Stomach (tissue), 9 donors: ENCODE data around the gene FKBP7. TPM values are rescaled to one million over a fixed set of nuclear protein-coding genes. Genes with fewer than 3 reads are reported as not detected.

Source experiments
- DNase-seq, 2 donors: peaks; one replicate each; pipeline versions ENCODE4 v3.0.0 to v3.0.0-alpha.2; 2013 to 2019
- H3K27ac ChIP-seq, 5 donors: fragments of 200-600 bp in 4 of 5; sonication (generic) in 4 of 5; one replicate each; pipeline ENCODE4 v1.5.1; 2013 to 2019; ENCODE audit warnings: mild to moderate bottlenecking in 1 of 5, moderate library complexity in 1 of 5
- H3K27me3 ChIP-seq, 3 donors: fragments of 200-600 bp; sonication (generic); one replicate each; pipeline ENCODE4 v1.5.1; 2017 to 2019; ENCODE audit warnings: mixed run types in 1 of 3
- H3K36me3 ChIP-seq, 4 donors: fragments of 200-600 bp; sonication (generic); 1 replicate in 3 of 4; 2 replicates in 1 of 4; pipeline ENCODE4 v1.5.1; 2016 to 2019
- H3K4me1 ChIP-seq, 4 donors: fragments of 200-600 bp; sonication (generic); one replicate each; pipeline ENCODE4 v1.5.1; 2016 to 2019
- H3K4me3 ChIP-seq, 4 donors: fragments of 200-600 bp; sonication (generic) in 3 of 4; one replicate each; pipeline ENCODE4 v1.5.1; 2016 to 2019; ENCODE audit warnings: mild to moderate bottlenecking in 1 of 4
- H3K9me3 ChIP-seq, 4 donors: fragments of 200-600 bp; sonication (generic); one replicate each; pipeline ENCODE4 v1.5.1; 2016 to 2019
- EP300 ChIP-seq: sonication (generic); formaldehyde crosslinking; IDR thresholded peaks from one replicate; pipeline ENCODE4 v1.6.1; 2017; ENCODE audit warnings: antibody characterized with exemption
- POLR2A ChIP-seq, 4 donors: fragments of 450-650 bp; IDR thresholded peaks; one replicate each; pipeline ENCODE4 v1.6.1; 2016; ENCODE audit warnings: antibody characterized with exemption in 4 of 4, control low read depth in 2 of 4, mild to moderate bottlenecking in 1 of 4, moderate library complexity in 1 of 4
- POLR2AphosphoS5 ChIP-seq, 3 donors: sonication (generic); formaldehyde crosslinking; IDR thresholded peaks; one replicate each; pipeline ENCODE4 v1.6.1; 2016; ENCODE audit warnings: antibody characterized with exemption in 3 of 3
- WGBS, 5 donors: extraction: QIAGEN DNeasy Blood & Tissue Kit in 3 of 5; methylation state at CpG; one replicate each; pipeline versions ENCODE4 v1.1.5 to v1.1.7; 2013 to 2018; 5-methylcytosine and 5-hydroxymethylcytosine counted together
- intact Hi-C: fragments of 100-400 bp; cut with DNase I; formaldehyde crosslinking; loops from one replicate; pipeline ENCODE4 v1.15.1; 2023; ENCODE audit warnings: low total_unique reads
- polyA plus RNA-seq, 3 donors: library from polyadenylated mRNA; stranded (reverse); fragments of 200-250 nt; gene quantifications; one replicate each; pipeline ENCODE4 v1.2.3, GENCODE V29; 2013
- total RNA-seq, 5 donors: library from RNA; depleted of rRNA; stranded (reverse); fragments of >200 nt; gene quantifications; one replicate each; pipeline versions ENCODE4 v1.1.0 to v1.2.3, GENCODE V29; 2014 to 2016
- TF ChIP-seq, protein P1 (sequence below), 7 experiments: fragments of 450-650 bp in 4 of 7; fragments of 200-600 bp in 3 of 7; sonication (generic) in 3 of 7; IDR thresholded peaks; one replicate each; pipeline ENCODE4 v1.5.1; 2016 to 2019; ENCODE audit warnings: antibody characterized with exemption in 7 of 7, control low read depth in 2 of 7, mild to moderate bottlenecking in 1 of 7
- donor health status: healthy with polysubstance abuse.
- donor health status: Bipolar disorder and iron deficiency.
- donor health status: healthy.

FKBP7 gene
- total and polyA plus RNA-seq, 8 donors = 0.87 to 31.4 (median 4.7) TPM

DNA sequence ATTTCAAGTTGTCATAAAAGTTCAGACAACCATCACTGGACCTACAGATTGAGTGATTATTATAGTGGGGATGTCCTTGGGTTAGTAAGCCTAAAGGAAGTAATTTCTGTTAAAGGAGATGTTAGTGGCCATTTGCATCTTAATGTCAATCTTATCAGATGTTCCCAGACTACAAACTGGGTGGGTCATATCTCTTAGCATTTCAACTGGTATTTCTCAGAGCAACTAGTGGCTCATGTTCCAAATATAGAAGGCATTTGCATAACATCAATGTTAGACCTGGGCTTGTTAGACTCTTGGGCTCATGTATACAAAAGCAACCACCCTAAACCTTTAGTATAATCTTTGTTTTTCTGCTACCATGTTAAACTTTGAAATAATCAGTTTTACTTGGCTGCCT, 19.7 kb upstream of the FKBP7 start:
- Histone ChIP-seq H3K4me1 (no peaks in the 10 kb centered on the region), H3K4me3 (no peak overlapping the region), H3K27ac (no peak overlapping the region), H3K9me3 (no peaks in the 10 kb centered on the region), H3K27me3 (no peaks in the 10 kb centered on the region), H3K36me3 (peaks cover 57 to 99% (median 97%) of the 10 kb centered on the region in 4 donors)
- TF ChIP-seq POLR2A (IDR thresholded peaks at IDR 0.05) (no peak), POLR2AphosphoS5 (IDR thresholded peaks at IDR 0.05) (no peak), EP300 (no peak)
- TF ChIP-seq, protein P1, sequence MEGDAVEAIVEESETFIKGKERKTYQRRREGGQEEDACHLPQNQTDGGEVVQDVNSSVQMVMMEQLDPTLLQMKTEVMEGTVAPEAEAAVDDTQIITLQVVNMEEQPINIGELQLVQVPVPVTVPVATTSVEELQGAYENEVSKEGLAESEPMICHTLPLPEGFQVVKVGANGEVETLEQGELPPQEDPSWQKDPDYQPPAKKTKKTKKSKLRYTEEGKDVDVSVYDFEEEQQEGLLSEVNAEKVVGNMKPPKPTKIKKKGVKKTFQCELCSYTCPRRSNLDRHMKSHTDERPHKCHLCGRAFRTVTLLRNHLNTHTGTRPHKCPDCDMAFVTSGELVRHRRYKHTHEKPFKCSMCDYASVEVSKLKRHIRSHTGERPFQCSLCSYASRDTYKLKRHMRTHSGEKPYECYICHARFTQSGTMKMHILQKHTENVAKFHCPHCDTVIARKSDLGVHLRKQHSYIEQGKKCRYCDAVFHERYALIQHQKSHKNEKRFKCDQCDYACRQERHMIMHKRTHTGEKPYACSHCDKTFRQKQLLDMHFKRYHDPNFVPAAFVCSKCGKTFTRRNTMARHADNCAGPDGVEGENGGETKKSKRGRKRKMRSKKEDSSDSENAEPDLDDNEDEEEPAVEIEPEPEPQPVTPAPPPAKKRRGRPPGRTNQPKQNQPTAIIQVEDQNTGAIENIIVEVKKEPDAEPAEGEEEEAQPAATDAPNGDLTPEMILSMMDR (IDR thresholded peaks at IDR 0.05) = no peak
- DNase-seq = no peak
- intact Hi-C loops = no loop called here

DNA sequence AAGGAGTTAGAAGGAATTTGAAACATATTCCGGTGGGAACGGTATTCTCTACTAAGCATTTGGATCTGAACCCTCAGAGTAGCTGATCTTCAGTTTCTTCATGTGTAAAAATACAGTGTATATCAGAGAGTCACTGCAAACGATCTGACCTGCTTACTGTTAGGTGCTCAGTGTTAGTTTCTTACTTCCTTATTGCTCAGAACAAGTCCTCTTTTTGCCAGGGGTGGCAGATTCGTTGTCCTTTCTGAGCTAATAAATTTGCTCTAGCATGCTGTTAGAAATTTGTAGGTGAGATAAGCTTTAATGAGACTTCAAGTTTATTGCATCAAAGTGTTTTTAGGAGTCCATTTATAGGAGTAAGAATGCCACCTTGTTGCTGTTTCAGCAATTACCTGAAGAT, 17.6 kb upstream of the FKBP7 start:
- intact Hi-C loops = no loop called here
- no peak overlapping the region for H3K27ac ChIP-seq

DNA sequence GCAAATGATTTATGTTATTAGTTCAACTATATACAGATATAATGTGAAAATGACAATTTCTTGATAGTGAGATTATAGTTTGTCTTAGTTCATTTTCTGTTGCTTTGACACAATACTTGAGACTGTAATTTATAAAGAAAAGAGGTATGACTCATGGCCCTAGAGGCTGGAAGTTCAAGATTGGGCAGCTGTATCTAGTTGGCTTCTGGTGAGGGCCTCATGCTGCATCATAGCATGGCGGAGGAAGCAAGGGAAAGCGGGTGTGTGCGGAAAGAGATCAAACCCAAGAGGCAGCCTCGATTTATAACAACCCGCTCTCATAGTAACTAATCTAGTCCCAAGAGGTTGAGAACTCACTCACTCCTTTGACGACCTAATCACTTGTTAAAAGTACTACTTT, 13.2 kb upstream of the FKBP7 start:
- Histone ChIP-seq H3K9me3 (no peaks in the 10 kb centered on the region), H3K27ac (no peak overlapping the region), H3K4me1 (peaks cover 0 to 5% (median 0%) of the 10 kb centered on the region in 4 donors), H3K4me3 (no peak overlapping the region), H3K27me3 (no peaks in the 10 kb centered on the region), H3K36me3 (peaks cover 37 to 88% (median 82%) of the 10 kb centered on the region in 4 donors)
- intact Hi-C loops = no loop called here
- 77 to 97% (median 89%) methylated on average over 6 of the region's 6 CpGs for WGBS, 5 donors
- no peak for DNase-seq
- TF ChIP-seq POLR2A (IDR thresholded peaks at IDR 0.05) = no peak
- TF ChIP-seq, protein P1 (IDR thresholded peaks at IDR 0.05) = no peak

More for the DNA sequence above, 17.6 kb upstream of the FKBP7 start:
- no peak for DNase-seq
- TF ChIP-seq, protein P1 (IDR thresholded peaks at IDR 0.05) = no peak
- TF ChIP-seq EP300 (no peak), POLR2A (IDR thresholded peaks at IDR 0.05) (no peak), POLR2AphosphoS5 (IDR thresholded peaks at IDR 0.05) (no peak)
- H3K9me3 ChIP-seq = no peaks in the 10 kb centered on the region
- H3K4me3 ChIP-seq = no peak overlapping the region
- H3K27me3 ChIP-seq = no peaks in the 10 kb centered on the region
- no peaks in the 10 kb centered on the region for H3K4me1 ChIP-seq
- WGBS, 5 donors = 65 to 72% (median 68%) methylated on average over 4 of the region's 4 CpGs
- H3K36me3 ChIP-seq = peaks cover 49 to 99% (median 96%) of the 10 kb centered on the region in 4 donors

DNA sequence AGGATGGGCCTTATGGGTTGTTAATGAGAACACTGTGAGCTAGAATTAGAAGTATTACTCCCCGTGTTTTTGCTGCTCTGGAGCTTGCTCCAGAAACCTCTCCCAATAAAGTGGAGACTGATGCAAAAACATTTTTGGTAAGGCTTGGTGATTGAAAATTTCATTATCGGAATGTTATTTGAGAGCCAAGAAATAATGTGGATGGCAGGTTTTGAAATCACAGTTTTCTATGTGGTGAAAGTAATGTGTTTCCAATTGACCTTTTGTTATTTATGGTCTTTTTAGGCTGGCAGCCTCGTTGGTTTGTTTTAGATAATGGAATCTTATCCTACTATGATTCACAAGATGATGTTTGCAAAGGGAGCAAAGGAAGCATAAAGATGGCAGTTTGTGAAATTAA, 7.0 kb upstream of the FKBP7 start:
- peaks cover under 1 to 31% (median 24%) of the 10 kb centered on the region in 4 donors for H3K36me3 ChIP-seq
- no peaks in the 10 kb centered on the region for H3K27me3 ChIP-seq
- 47 to 64% (median 52%) methylated on average over 3 of the region's 3 CpGs for WGBS, 5 donors
- H3K4me1 ChIP-seq = peaks cover 44 to 56% (median 51%) of the 10 kb centered on the region in 4 donors
- H3K4me3 ChIP-seq = no peak overlapping the region
- H3K9me3 ChIP-seq = no peaks in the 10 kb centered on the region
- TF ChIP-seq POLR2A (IDR thresholded peaks at IDR 0.05) (no peak), EP300 (no peak), POLR2AphosphoS5 (IDR thresholded peaks at IDR 0.05) (no peak)
- TF ChIP-seq, protein P1 (IDR thresholded peaks at IDR 0.05) = no peak
- intact Hi-C loops = no loop called here
- no peak for DNase-seq
- peak overlapping the region in 2 of 5 donors; percentile 13 to 28 for H3K27ac ChIP-seq
